ENCODE results near the gene ESRRG. TPM values are rescaled to one million over a fixed set of nuclear protein-coding genes. Genes with fewer than 3 reads are reported as not detected.

Gene ESRRG
- total and polyA plus RNA-seq, 2 experiments from 2014 or later: 1.2 to 1.7 TPM

- no peaks in the 10 kb centered on the region for H3F3A ChIP-seq (replicated peaks; ENCODE audit: low read depth)
- no peak overlapping the region for H3K4me3 Mint-ChIP-seq
- no peaks in the 10 kb centered on the region for H3K79me2 ChIP-seq (replicated peaks; ENCODE audit: insufficient read depth)
- no peak overlapping the region for H3K27ac Mint-ChIP-seq
- peak overlapping the region; percentile 11; the same call in 1 of the 2 replicates for H3K4me2 ChIP-seq
- no peaks in the 10 kb centered on the region for H3K9me3 Mint-ChIP-seq
- peaks cover under 1% of the 10 kb centered on the region; the same call in 1 of the 2 replicates for H3K27me3 ChIP-seq (ENCODE audit: insufficient read depth)
- H3K9me2 ChIP-seq (ENCODE audit: insufficient read depth): no peaks in the 10 kb centered on the region
- peaks cover 39% of the 10 kb centered on the region for H3K4me1 Mint-ChIP-seq
- H3K36me3 Mint-ChIP-seq (ENCODE audit: low read depth): no peaks in the 10 kb centered on the region
- DNase-seq (ENCODE audit: low spot score) (peak; percentile 31), ATAC-seq (peak; percentile 20)
- no peak overlapping the region for H3K4me3 ChIP-seq
- peaks cover 20% of the 10 kb centered on the region for H3K4me1 ChIP-seq (ENCODE audit: insufficient read depth)
- peak overlapping the region; percentile 64; the same call in 1 of the 2 replicates for H2AFZ ChIP-seq
- TF ChIP-seq POLR2AphosphoS5 (IDR thresholded peaks at IDR 0.05; ENCODE audit: low read depth) (no peak), STAT1 (IDR thresholded peaks at IDR 0.05; ENCODE audit: unreplicated experiment) (no peak), ZNF331 (CRISPR knock-in tag; IDR thresholded peaks at IDR 0.05; ENCODE audit: low read depth) (no peak), REST (IDR thresholded peaks at IDR 0.05; ENCODE audit: unreplicated experiment) (no peak)
- no peaks in the 10 kb centered on the region for H4K20me1 ChIP-seq (replicated peaks; ENCODE audit: insufficient read depth)
- no peak overlapping the region for H3K27ac ChIP-seq (ENCODE audit: low read depth)
- no peaks in the 10 kb centered on the region for H3K36me3 ChIP-seq (ENCODE audit: insufficient read depth)
- peaks cover 4% of the 10 kb centered on the region for H3K27me3 Mint-ChIP-seq (ENCODE audit: insufficient read depth, low read depth, poor library complexity)
These were observed 126.9 kb downstream of the ESRRG start for GRCh38 chr1:216596281-216596862.

DNA sequence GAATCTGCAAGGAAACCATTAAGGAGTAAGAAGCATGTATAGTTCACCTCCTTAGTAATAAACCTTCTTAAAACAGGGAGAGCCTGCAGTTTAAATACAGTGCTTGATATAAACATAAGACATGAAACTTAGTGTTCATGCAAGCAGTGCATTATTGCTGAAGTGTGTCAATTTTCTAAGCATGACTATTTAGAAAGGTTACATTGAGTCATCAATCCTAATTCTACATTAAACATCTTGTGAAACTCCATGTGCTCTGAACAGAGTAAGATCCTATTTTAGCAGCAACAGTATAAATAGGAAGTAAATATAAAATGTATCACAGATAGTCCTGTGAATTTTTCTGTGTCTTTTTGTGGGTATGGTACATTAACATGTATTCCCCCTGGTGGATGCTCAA is 135.5 kb downstream of the ESRRG start:
- H3K4me2 ChIP-seq: no peak overlapping the region
- no peaks in the 10 kb centered on the region for H3K79me2 ChIP-seq (replicated peaks; ENCODE audit: insufficient read depth)
- H3K4me1 ChIP-seq (ENCODE audit: insufficient read depth): no peaks in the 10 kb centered on the region
- no peaks in the 10 kb centered on the region for H4K20me1 ChIP-seq (replicated peaks; ENCODE audit: insufficient read depth)
- Mint-ChIP-seq H3K4me3 (no peak overlapping the region), H3K36me3 (ENCODE audit: low read depth) (peaks cover 6% of the 10 kb centered on the region; the same call in 2 of the 3 replicates), H3K4me1 (no peaks in the 10 kb centered on the region), H3K9me3 (peaks cover 4% of the 10 kb centered on the region; the same call in 2 of the 3 replicates), H3K27ac (no peak overlapping the region), H3K27me3 (ENCODE audit: insufficient read depth, low read depth, poor library complexity) (peaks cover 1% of the 10 kb centered on the region)
- DNase-seq (ENCODE audit: low spot score): no peak
- H2AFZ ChIP-seq: no peak overlapping the region
- ATAC-seq: no peak
- H3K27ac ChIP-seq (ENCODE audit: low read depth): no peak overlapping the region
- H3K9me2 ChIP-seq (ENCODE audit: insufficient read depth): no peaks in the 10 kb centered on the region
- no peaks in the 10 kb centered on the region for H3F3A ChIP-seq (replicated peaks; ENCODE audit: low read depth)
- no peak overlapping the region for H3K4me3 ChIP-seq
- H3K27me3 ChIP-seq (ENCODE audit: insufficient read depth): no peaks in the 10 kb centered on the region
- H3K36me3 ChIP-seq (ENCODE audit: insufficient read depth): no peaks in the 10 kb centered on the region
- TF ChIP-seq JUNB (IDR thresholded peaks at IDR 0.05; ENCODE audit: unreplicated experiment): no peak
- no peak for TF ChIP-seq ZNF331 (CRISPR knock-in tag; IDR thresholded peaks at IDR 0.05; ENCODE audit: low read depth)
- TF ChIP-seq NANOG (IDR thresholded peaks at IDR 0.05; ENCODE audit: borderline replicate concordance): no peak
- no peak for TF ChIP-seq POLR2AphosphoS5 (IDR thresholded peaks at IDR 0.05; ENCODE audit: low read depth)
- TF ChIP-seq ZNF114 (CRISPR knock-in tag; IDR thresholded peaks at IDR 0.05): no peak
- no peak for TF ChIP-seq REST (IDR thresholded peaks at IDR 0.05; ENCODE audit: unreplicated experiment)
- TF ChIP-seq CREB1 (CRISPR knock-in tag; IDR thresholded peaks at IDR 0.05; ENCODE audit: low read depth): no peak
- no peak for TF ChIP-seq EZH2 (IDR thresholded peaks at IDR 0.05; ENCODE audit: low read depth, unreplicated experiment)
- TF ChIP-seq, protein P1, sequence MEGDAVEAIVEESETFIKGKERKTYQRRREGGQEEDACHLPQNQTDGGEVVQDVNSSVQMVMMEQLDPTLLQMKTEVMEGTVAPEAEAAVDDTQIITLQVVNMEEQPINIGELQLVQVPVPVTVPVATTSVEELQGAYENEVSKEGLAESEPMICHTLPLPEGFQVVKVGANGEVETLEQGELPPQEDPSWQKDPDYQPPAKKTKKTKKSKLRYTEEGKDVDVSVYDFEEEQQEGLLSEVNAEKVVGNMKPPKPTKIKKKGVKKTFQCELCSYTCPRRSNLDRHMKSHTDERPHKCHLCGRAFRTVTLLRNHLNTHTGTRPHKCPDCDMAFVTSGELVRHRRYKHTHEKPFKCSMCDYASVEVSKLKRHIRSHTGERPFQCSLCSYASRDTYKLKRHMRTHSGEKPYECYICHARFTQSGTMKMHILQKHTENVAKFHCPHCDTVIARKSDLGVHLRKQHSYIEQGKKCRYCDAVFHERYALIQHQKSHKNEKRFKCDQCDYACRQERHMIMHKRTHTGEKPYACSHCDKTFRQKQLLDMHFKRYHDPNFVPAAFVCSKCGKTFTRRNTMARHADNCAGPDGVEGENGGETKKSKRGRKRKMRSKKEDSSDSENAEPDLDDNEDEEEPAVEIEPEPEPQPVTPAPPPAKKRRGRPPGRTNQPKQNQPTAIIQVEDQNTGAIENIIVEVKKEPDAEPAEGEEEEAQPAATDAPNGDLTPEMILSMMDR (conservative IDR thresholded peaks at IDR 0.05; ENCODE audit: low read depth in 2 of 2): no peak
- no peak for TF ChIP-seq EZH2phosphoT487 (IDR thresholded peaks at IDR 0.05; ENCODE audit: unreplicated experiment)
- no peak for TF ChIP-seq STAT1 (IDR thresholded peaks at IDR 0.05; ENCODE audit: unreplicated experiment)
- no peak for TF ChIP-seq ETS1 (IDR thresholded peaks at IDR 0.05)

All from GM23338 (cell line).